ENCODE results near the gene SCAMP1. TPM values are rescaled to one million over a fixed set of nuclear protein-coding genes. Genes with fewer than 3 reads are reported as not detected.

The SCAMP1 gene
- total RNA-seq, 6 experiments from 2014 or later = 37.4 to 50.6 (median 44.9) TPM

- Mint-ChIP-seq H3K9me3 (no peaks in the 10 kb centered on the region), H3K27me3 (ENCODE audit: insufficient read depth) (no peaks in the 10 kb centered on the region), H3K4me1 (ENCODE audit: low read depth) (no peaks in the 10 kb centered on the region), H3K27ac (no peak overlapping the region), H3K36me3 (ENCODE audit: low read depth) (peaks cover 8% of the 10 kb centered on the region), H3K4me3 (no peak overlapping the region)
- DNase-seq = no peak
- TF ChIP-seq, protein P1, sequence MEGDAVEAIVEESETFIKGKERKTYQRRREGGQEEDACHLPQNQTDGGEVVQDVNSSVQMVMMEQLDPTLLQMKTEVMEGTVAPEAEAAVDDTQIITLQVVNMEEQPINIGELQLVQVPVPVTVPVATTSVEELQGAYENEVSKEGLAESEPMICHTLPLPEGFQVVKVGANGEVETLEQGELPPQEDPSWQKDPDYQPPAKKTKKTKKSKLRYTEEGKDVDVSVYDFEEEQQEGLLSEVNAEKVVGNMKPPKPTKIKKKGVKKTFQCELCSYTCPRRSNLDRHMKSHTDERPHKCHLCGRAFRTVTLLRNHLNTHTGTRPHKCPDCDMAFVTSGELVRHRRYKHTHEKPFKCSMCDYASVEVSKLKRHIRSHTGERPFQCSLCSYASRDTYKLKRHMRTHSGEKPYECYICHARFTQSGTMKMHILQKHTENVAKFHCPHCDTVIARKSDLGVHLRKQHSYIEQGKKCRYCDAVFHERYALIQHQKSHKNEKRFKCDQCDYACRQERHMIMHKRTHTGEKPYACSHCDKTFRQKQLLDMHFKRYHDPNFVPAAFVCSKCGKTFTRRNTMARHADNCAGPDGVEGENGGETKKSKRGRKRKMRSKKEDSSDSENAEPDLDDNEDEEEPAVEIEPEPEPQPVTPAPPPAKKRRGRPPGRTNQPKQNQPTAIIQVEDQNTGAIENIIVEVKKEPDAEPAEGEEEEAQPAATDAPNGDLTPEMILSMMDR (IDR thresholded peaks at IDR 0.05) = no peak
These were observed 98.4 kb downstream of the SCAMP1 start for GRCh38 chr5:78458843-78459242.

GRCh38 chr5:78467140-78467539 is 106.7 kb downstream of the SCAMP1 start:
- no peaks in the 10 kb centered on the region; the same call in 1 of the 2 replicates for H3K4me1 Mint-ChIP-seq (ENCODE audit: low read depth)
- no peak for DNase-seq
- H3K4me3 Mint-ChIP-seq = no peak overlapping the region
- H3K36me3 Mint-ChIP-seq (ENCODE audit: low read depth) = peaks cover under 1% of the 10 kb centered on the region; the same call in 1 of the 2 replicates
- TF ChIP-seq, protein P1 (IDR thresholded peaks at IDR 0.05) = no peak
- H3K27me3 Mint-ChIP-seq (ENCODE audit: insufficient read depth) = no peaks in the 10 kb centered on the region; the same call in 1 of the 2 replicates
- H3K9me3 Mint-ChIP-seq = no peaks in the 10 kb centered on the region
- no peak overlapping the region for H3K27ac Mint-ChIP-seq

GRCh38 chr5:78467752-78468357 is 107.4 kb downstream of the SCAMP1 start:
- Mint-ChIP-seq H3K9me3 (no peaks in the 10 kb centered on the region), H3K36me3 (ENCODE audit: low read depth) (no peaks in the 10 kb centered on the region; the same call in 1 of the 2 replicates), H3K4me3 (no peak overlapping the region), H3K4me1 (ENCODE audit: low read depth) (no peaks in the 10 kb centered on the region; the same call in 1 of the 2 replicates), H3K27ac (no peak overlapping the region), H3K27me3 (ENCODE audit: insufficient read depth) (no peaks in the 10 kb centered on the region; the same call in 1 of the 2 replicates)
- TF ChIP-seq, protein P1 (IDR thresholded peaks at IDR 0.05) = peak; percentile 94
- DNase-seq = peak; percentile 37

DNA sequence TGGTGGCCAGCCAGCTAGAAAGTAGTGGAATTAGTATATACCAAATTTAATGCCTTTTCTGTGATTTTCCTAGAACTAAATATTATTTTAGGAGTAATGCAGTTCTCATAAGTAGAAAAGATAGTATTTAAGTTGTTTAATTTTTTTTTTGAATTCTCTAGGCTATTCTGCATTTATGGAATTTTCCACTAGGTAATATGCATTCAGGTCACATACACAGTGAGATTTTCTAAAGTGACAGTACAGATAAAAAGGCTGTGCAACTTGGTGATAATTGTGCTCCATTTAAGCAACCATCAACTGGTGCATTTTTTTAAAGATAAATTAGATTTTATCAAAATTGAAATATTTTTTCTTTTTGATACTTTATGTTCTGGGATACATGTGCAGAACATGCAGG is 111.5 kb downstream of the SCAMP1 start:
- H3K36me3 Mint-ChIP-seq (ENCODE audit: low read depth) = no peaks in the 10 kb centered on the region
- no peaks in the 10 kb centered on the region for H3K9me3 Mint-ChIP-seq
- DNase-seq = no peak
- no peak overlapping the region for H3K27ac Mint-ChIP-seq
- no peaks in the 10 kb centered on the region for H3K27me3 Mint-ChIP-seq (ENCODE audit: insufficient read depth)
- no peak overlapping the region for H3K4me3 Mint-ChIP-seq
- no peaks in the 10 kb centered on the region; the same call in 1 of the 2 replicates for H3K4me1 Mint-ChIP-seq (ENCODE audit: low read depth)
- TF ChIP-seq, protein P1 (IDR thresholded peaks at IDR 0.05) = no peak

DNA sequence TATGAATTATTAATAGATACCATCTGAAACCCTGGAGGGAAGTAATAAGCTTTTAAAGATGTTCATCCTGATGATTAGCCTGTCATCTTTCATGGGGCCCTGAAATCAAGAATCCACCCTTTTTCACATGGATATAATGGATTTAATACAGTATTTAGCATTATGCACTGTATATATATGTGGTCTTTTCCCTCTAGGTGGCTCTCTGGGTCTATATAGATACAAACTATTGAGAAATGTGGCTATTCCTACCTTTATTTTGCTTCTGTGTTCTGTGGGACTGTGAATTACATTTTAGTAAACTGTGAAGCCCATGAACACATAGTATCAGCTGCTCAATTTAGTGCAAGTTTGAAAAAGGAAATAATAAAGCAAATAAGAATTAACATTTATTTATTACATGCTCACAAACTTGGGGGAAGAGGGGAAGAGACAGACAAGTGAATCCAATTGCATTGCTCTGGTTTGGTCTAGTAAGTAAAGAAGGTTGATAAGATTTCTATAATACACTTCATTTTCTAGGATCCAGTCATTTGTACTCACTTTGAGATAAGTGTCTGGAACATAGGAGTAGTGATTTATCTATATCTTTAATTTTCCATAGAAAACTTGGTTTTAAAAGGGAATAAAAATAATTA is 112.2 kb downstream of the SCAMP1 start:
- Mint-ChIP-seq H3K27ac (no peak overlapping the region), H3K36me3 (ENCODE audit: low read depth) (no peaks in the 10 kb centered on the region), H3K4me1 (ENCODE audit: low read depth) (no peaks in the 10 kb centered on the region; the same call in 1 of the 2 replicates), H3K9me3 (no peaks in the 10 kb centered on the region), H3K27me3 (ENCODE audit: insufficient read depth) (no peaks in the 10 kb centered on the region), H3K4me3 (no peak overlapping the region)
- TF ChIP-seq, protein P1 (IDR thresholded peaks at IDR 0.05) = peak; percentile 69
- DNase-seq = peak; percentile 6

All from HFFc6 (cell line).